ENCODE measurements around the gene CLTA. TPM values are rescaled to one million over a fixed set of nuclear protein-coding genes. Genes with fewer than 3 reads are reported as not detected.

Gene CLTA
- total and polyA plus RNA-seq, 12 donors = 95.6 to 301 (median 208) TPM

DNA sequence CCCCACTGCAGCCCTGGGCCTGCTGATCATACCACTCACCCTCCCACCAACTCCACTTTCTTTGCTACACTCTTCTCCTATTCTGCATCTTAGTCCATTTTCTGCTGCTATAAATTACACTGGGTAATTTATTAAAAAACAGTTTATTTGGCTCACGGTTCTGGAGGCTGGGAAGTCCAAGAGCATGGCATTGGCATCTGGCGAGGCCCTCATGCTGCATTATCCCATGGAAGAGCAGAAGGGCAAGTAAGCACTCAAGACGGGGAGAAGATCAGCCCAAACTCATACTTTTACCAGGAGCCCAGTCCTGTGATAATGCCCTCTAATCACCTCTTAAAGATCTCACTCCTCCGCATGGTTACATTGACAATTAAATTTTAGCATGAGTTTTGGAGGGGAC, 44.8 kb upstream of the CLTA start:
- H3K27ac ChIP-seq = no peak overlapping the region
- no peaks in the 10 kb centered on the region for H3K9me3 ChIP-seq (replicated peaks in 1 of 3)
- H3K4me1 ChIP-seq (replicated peaks in 1 of 2) = peaks cover 26 to 51% of the 10 kb centered on the region in 2 donors
- H3K36me3 ChIP-seq (replicated peaks in 1 of 2) = no peaks in the 10 kb centered on the region
- intact Hi-C loops (cut with DNase I) = no loop called here
- no peaks in the 10 kb centered on the region for H3K27me3 ChIP-seq
- no peak for DNase-seq
- 92 to 98% (median 95%) methylated on average over 4 of the region's 4 CpGs for WGBS, 4 donors
- H3K4me3 ChIP-seq = no peak overlapping the region
- TF ChIP-seq, protein P1, sequence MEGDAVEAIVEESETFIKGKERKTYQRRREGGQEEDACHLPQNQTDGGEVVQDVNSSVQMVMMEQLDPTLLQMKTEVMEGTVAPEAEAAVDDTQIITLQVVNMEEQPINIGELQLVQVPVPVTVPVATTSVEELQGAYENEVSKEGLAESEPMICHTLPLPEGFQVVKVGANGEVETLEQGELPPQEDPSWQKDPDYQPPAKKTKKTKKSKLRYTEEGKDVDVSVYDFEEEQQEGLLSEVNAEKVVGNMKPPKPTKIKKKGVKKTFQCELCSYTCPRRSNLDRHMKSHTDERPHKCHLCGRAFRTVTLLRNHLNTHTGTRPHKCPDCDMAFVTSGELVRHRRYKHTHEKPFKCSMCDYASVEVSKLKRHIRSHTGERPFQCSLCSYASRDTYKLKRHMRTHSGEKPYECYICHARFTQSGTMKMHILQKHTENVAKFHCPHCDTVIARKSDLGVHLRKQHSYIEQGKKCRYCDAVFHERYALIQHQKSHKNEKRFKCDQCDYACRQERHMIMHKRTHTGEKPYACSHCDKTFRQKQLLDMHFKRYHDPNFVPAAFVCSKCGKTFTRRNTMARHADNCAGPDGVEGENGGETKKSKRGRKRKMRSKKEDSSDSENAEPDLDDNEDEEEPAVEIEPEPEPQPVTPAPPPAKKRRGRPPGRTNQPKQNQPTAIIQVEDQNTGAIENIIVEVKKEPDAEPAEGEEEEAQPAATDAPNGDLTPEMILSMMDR (IDR thresholded peaks at IDR 0.05) = no peak
- no peak for TF ChIP-seq POLR2A (IDR thresholded peaks at IDR 0.05)

DNA sequence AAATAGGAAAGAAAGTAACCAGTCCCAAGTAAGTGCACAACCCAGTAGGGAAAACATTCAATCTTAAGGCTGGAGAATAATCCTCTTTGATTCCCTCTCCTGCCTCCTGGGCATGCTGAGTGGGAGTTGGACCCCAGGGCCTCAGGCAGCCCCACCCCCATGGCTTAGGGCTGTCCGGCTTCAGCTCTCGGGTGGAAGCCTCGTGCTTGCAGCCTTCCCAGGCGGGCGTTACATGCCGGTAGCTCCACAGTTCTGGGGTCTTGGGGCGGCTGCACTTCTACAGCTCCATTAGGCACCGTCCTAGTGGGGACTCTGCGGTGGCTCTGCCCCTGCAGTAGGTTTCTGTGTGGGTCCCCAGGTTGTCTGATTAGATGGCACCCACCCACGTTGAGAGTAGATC, 44.1 kb upstream of the CLTA start:
- no peak for DNase-seq
- H3K9me3 ChIP-seq (replicated peaks in 1 of 3) = no peaks in the 10 kb centered on the region
- no peak overlapping the region for H3K4me3 ChIP-seq
- no peaks in the 10 kb centered on the region for H3K27me3 ChIP-seq
- H3K36me3 ChIP-seq (replicated peaks in 1 of 2) = no peaks in the 10 kb centered on the region
- intact Hi-C loops (cut with DNase I) = no loop called here
- peaks cover 26 to 46% of the 10 kb centered on the region in 2 donors for H3K4me1 ChIP-seq (replicated peaks in 1 of 2)
- TF ChIP-seq POLR2A (IDR thresholded peaks at IDR 0.05) = no peak
- TF ChIP-seq, protein P1 (IDR thresholded peaks at IDR 0.05) = no peak
- no peak overlapping the region for H3K27ac ChIP-seq
- 86 to 97% (median 94%) methylated on average over 5 to 10 of the region's 10 CpGs for WGBS, 4 donors

DNA sequence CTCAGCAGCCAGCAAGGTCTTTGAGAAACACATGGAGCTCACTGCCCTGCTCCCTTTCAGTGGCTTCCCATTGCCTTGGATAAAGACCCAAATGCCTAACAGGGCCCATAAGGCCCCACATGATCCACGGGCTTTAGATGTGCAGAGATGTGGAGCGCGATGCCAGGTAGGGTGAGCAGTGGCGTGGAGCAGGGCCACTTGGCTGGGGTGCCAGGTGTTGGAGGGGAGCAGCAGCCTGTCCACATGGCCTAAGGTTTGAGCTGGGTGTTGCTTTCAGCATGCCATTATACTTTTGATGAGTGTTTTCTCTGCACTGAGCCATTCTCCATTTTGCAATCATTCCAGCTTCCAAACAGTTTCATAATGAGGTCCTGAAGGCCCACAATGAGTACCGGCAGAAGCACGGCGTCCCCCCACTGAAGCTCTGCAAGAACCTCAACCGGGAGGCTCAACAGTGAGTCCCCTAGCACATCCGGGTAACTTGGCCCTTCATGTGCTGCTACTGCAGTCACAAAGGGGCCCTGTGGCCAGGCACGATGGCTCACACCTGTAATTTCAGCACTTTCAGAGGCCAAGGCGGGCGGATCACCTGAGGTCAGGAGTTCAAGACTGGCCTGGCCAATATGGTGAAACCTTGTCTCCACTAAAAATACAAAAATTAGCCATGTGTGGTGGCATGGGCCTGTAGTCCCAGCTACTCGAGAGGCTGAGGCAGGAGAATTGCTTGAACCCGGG, 43.1 kb upstream of the CLTA start:
- no peak overlapping the region for H3K4me3 ChIP-seq
- no peaks in the 10 kb centered on the region for H3K27me3 ChIP-seq
- no peak for DNase-seq
- peak overlapping the region in 3 of 5 donors; percentile 29 to 90 (median 80) for H3K27ac ChIP-seq
- no peaks in the 10 kb centered on the region for H3K9me3 ChIP-seq (replicated peaks in 1 of 3)
- H3K4me1 ChIP-seq (replicated peaks in 1 of 2) = peaks cover 22 to 38% of the 10 kb centered on the region in 2 donors
- no peaks in the 10 kb centered on the region for H3K36me3 ChIP-seq (replicated peaks in 1 of 2)
- TF ChIP-seq, protein P1 (IDR thresholded peaks at IDR 0.05) = no peak
- TF ChIP-seq POLR2A (IDR thresholded peaks at IDR 0.05) = no peak
- intact Hi-C loops (cut with DNase I) = no loop called here
- 81 to 90% (median 86%) methylated on average over 9 to 14 of the region's 14 CpGs for WGBS, 4 donors

DNA sequence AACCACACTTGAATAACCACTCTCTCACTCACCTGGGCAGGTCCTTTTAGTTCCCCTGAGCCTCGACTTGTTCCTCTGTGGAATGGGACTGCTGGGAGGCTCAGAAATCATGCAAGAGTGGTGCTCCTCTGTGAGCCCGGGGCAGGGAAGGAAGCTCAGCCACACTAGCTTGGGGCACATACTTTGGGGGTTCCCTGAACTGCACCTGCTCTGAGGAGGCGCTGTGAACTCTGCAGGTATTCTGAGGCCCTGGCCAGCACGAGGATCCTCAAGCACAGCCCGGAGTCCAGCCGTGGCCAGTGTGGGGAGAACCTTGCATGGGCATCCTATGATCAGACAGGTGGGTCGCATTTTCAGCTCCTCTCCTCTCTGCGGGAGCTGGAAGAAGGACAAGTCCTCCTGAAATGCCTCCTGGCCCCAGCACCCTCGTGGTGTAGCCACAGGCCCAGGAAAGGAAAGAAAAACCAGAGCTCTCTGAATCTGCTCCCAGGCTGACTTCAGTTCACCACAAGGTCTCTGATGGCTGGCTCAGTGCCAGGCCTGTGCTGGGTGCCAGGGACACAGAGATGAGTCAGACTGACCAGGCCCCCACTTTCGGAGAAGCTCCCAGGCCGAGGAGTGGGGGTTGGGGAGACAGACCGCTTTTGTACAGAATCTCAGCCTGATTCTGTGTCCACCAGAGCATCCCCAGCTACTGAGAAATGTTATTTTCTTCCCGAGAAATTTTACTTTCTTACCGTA, 42.2 kb upstream of the CLTA start:
- Histone ChIP-seq H3K27me3 (no peaks in the 10 kb centered on the region), H3K36me3 (replicated peaks in 1 of 2) (no peaks in the 10 kb centered on the region), H3K9me3 (replicated peaks in 1 of 3) (no peaks in the 10 kb centered on the region), H3K27ac (peak overlapping the region; percentile 35 to 90 (median 84)), H3K4me3 (no peak overlapping the region), H3K4me1 (replicated peaks in 1 of 2) (peaks cover 15 to 29% of the 10 kb centered on the region in 2 donors)
- DNase-seq = peak; percentile 98 to 100 (median 99)
- no peak for TF ChIP-seq POLR2A (IDR thresholded peaks at IDR 0.05)
- TF ChIP-seq, protein P1 (IDR thresholded peaks at IDR 0.05) = peak in 1 of 6 experiments; percentile 17
- 16 to 41% (median 32%) methylated on average over 7 to 14 of the region's 14 CpGs for WGBS, 4 donors
- intact Hi-C loops (cut with DNase I) = no loop called here
